ENCODE results near the gene LRP6.

DNA sequence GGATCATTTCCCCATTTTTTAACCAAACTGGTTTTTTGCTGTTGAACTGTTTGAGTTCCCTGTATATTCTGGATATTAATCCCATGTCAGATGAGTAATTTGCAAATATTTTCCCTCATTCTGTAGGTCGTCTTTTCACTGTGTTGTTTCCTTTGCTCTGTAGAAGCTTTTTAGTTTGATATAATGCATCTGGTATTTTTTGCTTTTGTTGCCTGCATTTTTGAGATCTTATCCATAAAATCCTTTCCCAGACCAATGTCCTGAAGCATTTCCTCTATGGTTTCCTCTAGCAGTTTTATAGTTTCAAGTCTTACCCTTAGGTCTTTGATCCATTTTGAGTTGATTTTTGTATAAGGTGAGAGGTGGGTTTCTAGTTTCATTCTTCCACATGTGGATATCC, 71.3 kb downstream of the LRP6 start:
- TF ChIP-seq EZH2 (IDR thresholded peaks at IDR 0.05; ENCODE audit: low read depth) = no peak
- TF ChIP-seq, protein P1, sequence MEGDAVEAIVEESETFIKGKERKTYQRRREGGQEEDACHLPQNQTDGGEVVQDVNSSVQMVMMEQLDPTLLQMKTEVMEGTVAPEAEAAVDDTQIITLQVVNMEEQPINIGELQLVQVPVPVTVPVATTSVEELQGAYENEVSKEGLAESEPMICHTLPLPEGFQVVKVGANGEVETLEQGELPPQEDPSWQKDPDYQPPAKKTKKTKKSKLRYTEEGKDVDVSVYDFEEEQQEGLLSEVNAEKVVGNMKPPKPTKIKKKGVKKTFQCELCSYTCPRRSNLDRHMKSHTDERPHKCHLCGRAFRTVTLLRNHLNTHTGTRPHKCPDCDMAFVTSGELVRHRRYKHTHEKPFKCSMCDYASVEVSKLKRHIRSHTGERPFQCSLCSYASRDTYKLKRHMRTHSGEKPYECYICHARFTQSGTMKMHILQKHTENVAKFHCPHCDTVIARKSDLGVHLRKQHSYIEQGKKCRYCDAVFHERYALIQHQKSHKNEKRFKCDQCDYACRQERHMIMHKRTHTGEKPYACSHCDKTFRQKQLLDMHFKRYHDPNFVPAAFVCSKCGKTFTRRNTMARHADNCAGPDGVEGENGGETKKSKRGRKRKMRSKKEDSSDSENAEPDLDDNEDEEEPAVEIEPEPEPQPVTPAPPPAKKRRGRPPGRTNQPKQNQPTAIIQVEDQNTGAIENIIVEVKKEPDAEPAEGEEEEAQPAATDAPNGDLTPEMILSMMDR (conservative IDR thresholded peaks at IDR 0.05) = no peak

Measured in PC-9 (cell line).